Thoracic aorta (tissue), 2 donors: ENCODE measurements around the gene LIFR. TPM values are rescaled to one million over a fixed set of nuclear protein-coding genes. Genes with fewer than 3 reads are reported as not detected.

Source experiments
- ATAC-seq: fragments of 150-250 bp; one replicate; pipeline ENCODE4 v1.8.0; 2017; ENCODE audit warnings: low read depth; ENCODE audit not compliant: insufficient number of reproducible peaks, low FRiP score
- DNase-seq: peaks from one replicate; pipeline ENCODE4 v3.0.0-alpha.2; 2020; ENCODE audit warnings: low spot score
- H3K27ac ChIP-seq, 2 donors: fragments of 200-600 bp; sonication (generic); 1 replicate in 1 of 2; 2 replicates in 1 of 2; pipeline ENCODE4 v1.5.1; 2016; ENCODE audit warnings: mild to moderate bottlenecking in 2 of 2, moderate library complexity in 2 of 2
- H3K27me3 ChIP-seq: fragments of 200-600 bp; sonication (generic); replicated peaks from 2 replicates; pipeline ENCODE4 v1.6.0; 2016; ENCODE audit warnings: mild to moderate bottlenecking; ENCODE audit not compliant: insufficient read depth
- H3K36me3 ChIP-seq: fragments of 200-600 bp; sonication (generic); one replicate; pipeline ENCODE4 v1.5.1; 2016
- H3K4me1 ChIP-seq, 2 donors: fragments of 200-600 bp; sonication (generic); 1 replicate in 1 of 2; 2 replicates in 1 of 2; pipeline versions ENCODE4 v1.5.1 to v1.6.0; 2016; ENCODE audit warnings: low read depth in 2 of 2, mild to moderate bottlenecking in 1 of 2; ENCODE audit not compliant: control insufficient read depth in 1 of 2
- H3K4me3 ChIP-seq: fragments of 200-600 bp; sonication (generic); 2 replicates; pipeline ENCODE4 v1.5.1; 2016; ENCODE audit warnings: mild to moderate bottlenecking
- H3K9me3 ChIP-seq: fragments of 200-600 bp; sonication (generic); 2 replicates; pipeline ENCODE4 v1.5.1; 2016
- CTCF ChIP-seq: fragments of 200-600 bp; sonication (generic); IDR thresholded peaks from one replicate; pipeline ENCODE4 v1.5.1; 2019; ENCODE audit warnings: antibody characterized with exemption
- total RNA-seq, 2 donors: library from RNA; depleted of rRNA; stranded (reverse); fragments of >200 nt; gene quantifications; one replicate each; pipeline versions ENCODE4 v1.1.0 to v1.2.3, GENCODE V29; 2016

LIFR gene
- total RNA-seq, 2 donors from 2014 or later = 61.1 to 110 TPM

GRCh38 chr5:38448568-38449350, 107.7 kb downstream of the LIFR start:
- H3K36me3 ChIP-seq = no peaks in the 10 kb centered on the region
- DNase-seq (no peak), ATAC-seq (no peak)
- peak overlapping the region in 1 of 2 donors; percentile 11 for H3K27ac ChIP-seq
- H3K4me3 ChIP-seq = no peak overlapping the region
- no peak for TF ChIP-seq CTCF
- peaks cover 18 to 51% of the 10 kb centered on the region in 2 donors for H3K4me1 ChIP-seq
- no peaks in the 10 kb centered on the region for H3K9me3 ChIP-seq
- H3K27me3 ChIP-seq = no peaks in the 10 kb centered on the region

- H3K4me3 ChIP-seq = no peak overlapping the region
- DNase-seq (no peak), ATAC-seq (no peak)
- no peaks in the 10 kb centered on the region for H3K9me3 ChIP-seq
- peak overlapping the region in 1 of 2 donors; percentile 40 for H3K27ac ChIP-seq
- no peaks in the 10 kb centered on the region for H3K27me3 ChIP-seq
- no peak for TF ChIP-seq CTCF
- H3K36me3 ChIP-seq = no peaks in the 10 kb centered on the region
- peaks cover 18 to 51% of the 10 kb centered on the region in 2 donors for H3K4me1 ChIP-seq
These were observed 108.7 kb downstream of the LIFR start for GRCh38 chr5:38447786-38448185.

- H3K27me3 ChIP-seq = no peaks in the 10 kb centered on the region
- ATAC-seq = no peak
- H3K4me3 ChIP-seq = no peak overlapping the region
- no peaks in the 10 kb centered on the region for H3K9me3 ChIP-seq
- no peaks in the 10 kb centered on the region for H3K36me3 ChIP-seq
- DNase-seq = no peak
- no peak for TF ChIP-seq CTCF
- H3K27ac ChIP-seq = peak overlapping the region in 1 of 2 donors; percentile 40
- H3K4me1 ChIP-seq = peaks cover 18 to 51% of the 10 kb centered on the region in 2 donors
These were observed 109.4 kb downstream of the LIFR start for GRCh38 chr5:38447056-38447455.

- Histone ChIP-seq H3K4me3 (peak overlapping the region; percentile 76), H3K27ac (peak overlapping the region; percentile 68 to 71)
- DNase-seq = no peak
These were observed 110.4 kb downstream of the LIFR start for GRCh38 chr5:38446029-38446522.

More at GRCh38 chr5:38446029-38446522, 110.4 kb downstream of the LIFR start:
- H3K27me3 ChIP-seq = no peaks in the 10 kb centered on the region
- H3K36me3 ChIP-seq = no peaks in the 10 kb centered on the region
- no peak for ATAC-seq
- H3K4me1 ChIP-seq = peaks cover 18 to 51% of the 10 kb centered on the region in 2 donors
- no peak for TF ChIP-seq CTCF
- no peaks in the 10 kb centered on the region for H3K9me3 ChIP-seq
